CMK (cell line): ENCODE results near the gene GLDN.
"Not testable (repeated sequence)": the region's sequence is repeated elsewhere in the genome, so short reads cannot be mapped to it uniquely, and the experiment has no call there.

Experiments used
- DNase-seq: peaks from one replicate; pipeline ENCODE4 v3.0.0-alpha.2; 2010; ENCODE audit warnings: low read depth

GLDN gene

DNA sequence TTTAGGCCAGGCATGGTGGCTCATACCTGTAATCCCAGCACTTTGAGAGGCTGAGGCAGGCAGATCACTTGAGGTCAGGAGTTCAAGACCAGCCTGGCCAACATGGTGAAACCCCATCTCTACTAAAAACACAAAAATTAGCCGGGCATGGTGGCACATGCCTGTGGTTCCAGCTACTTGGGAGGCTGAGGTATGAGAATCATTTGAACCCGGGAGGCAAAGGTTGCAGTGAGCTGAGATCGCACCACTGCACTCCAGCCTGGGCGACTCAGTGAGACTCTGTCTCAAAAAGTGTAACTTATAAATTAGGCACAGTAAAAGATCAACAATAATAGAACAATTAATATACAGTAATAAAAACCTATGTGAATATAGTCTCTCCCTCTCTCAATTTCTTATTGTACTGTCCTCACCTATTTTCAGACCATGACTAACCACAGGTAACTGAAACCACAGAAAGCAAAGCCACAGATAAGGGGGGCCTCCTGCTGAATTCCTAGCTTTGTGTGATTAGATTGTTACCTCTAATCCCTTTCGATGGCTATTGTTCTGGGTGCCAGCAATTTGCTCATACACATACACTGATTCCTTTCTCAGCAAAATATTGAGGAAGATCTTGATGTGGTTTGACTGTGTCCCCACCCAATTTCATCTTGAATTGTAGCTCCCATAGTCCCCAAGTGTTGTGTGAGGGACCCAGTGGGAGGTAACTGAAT, 104.7 kb downstream of the GLDN start:
- not testable (repeated sequence) for DNase-seq

DNA sequence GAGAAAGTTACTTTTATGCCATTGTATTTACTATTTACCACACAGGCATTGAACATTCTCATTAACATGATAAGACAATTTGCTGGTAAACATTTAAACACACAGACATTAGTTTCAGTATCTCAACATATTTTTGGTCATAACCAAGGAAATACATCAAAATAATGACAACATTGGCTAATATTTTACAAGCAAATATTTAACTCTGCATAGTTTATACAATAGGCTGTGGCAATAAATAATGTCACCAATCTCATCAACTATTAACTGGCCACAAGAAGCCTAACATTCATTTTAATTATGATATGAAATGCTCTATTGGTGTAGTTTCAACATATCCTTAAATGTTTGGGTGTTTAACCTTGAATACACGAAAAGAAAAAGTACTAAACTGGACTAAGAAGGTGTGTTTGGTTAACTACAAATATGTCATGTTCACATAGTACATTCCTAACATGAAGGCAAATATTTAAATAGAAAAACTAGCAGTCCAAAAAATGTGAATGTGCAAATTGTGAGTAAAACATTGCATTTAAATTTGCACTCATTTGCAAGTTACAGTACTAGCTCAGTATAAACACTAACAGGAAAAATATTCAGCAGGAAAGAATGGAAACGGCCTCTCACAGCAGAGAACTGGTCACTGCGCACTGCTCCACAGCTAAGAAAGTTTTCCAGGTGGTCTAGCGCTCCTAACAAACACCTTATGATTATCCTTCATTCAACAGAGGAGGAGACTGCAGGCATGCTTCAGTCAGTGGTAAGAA, 106.6 kb downstream of the GLDN start:
- no peak for DNase-seq

DNA sequence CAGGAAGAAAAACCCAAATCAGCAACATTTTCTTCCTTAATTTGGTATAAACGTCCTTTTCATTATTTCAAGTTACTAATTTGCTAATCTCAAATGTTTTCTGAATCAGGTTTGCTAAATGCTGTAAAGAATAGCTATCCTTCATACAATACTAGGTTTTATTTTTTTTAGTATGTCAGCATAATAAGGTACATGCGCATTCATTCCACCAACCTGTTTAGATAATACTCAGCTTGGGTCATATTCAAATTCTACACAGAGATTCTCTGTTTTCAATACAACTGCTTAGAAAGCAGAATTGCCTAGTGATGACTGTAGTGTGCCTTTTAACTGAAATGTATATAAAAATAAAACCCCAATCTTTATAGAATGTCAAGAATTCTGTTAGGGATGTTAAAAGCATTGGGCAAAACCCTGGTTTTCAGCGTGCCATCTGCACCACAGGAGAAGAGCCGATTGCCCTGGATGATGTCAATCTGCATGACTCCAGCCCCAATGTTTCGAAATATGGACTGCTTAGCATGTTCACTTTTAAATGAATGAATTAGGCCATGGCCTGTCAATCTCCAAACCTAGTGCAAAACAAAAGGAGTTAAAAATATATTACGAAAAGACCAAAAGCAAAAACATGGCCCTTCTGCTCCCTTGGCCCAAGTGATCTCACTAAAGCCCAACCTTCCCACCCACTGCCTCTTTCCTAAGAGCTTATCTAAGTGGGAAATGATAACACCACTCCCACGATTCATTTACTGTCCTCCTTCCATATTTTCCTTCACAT, 107.4 kb downstream of the GLDN start:
- no peak for DNase-seq

DNA sequence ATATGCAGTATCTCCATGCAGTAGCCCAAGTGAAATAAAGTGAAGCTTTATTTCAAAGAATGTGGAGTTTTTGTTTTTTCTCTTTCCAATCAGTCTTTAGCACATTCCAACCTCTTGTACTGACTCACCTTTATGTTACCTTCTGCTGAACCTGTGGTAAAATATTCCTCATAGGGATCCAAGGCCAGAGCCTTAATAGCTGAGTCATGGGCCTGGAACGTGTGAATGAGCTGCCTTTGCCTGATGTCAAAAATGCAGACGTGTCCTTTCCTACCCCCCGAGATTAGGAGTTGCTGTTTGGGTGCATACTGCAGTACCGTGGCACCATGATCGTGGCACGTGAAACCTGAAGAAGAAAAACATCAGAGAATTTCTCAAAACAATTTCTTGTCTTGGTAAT, 108.5 kb downstream of the GLDN start:
- DNase-seq = no peak
